SK-N-SH (cell line): ENCODE results near the gene ADAMTS17. TPM values are rescaled to one million over a fixed set of nuclear protein-coding genes. Genes with fewer than 3 reads are reported as not detected.

Experiments used
- CTCF ChIA-PET: fragments of 300-600, 350-600 bp; formaldehyde crosslinking; extraction: SDS; loops from one replicate; lab custom pipeline; 2021; lab: Yijun Ruan, JAX
- POLR2A ChIA-PET: fragments of 350-600 bp; sonication (Branson Sonifier 250); formaldehyde crosslinking; extraction: SDS; loops from one replicate; lab custom pipeline; 2020; ENCODE audit warnings: antibody characterized with exemption, inconsistent platforms; lab: Yijun Ruan, JAX
- DNase-seq: peaks from one replicate; pipeline ENCODE4 v3.0.0; 2012
- H2AFZ ChIP-seq: fragments of 200-600 bp; sonication (generic); 2 replicates; pipeline ENCODE4 v1.8.1; 2016; ENCODE audit warnings: antibody characterized with exemption, mild to moderate bottlenecking, low read depth
- H3F3A ChIP-seq: fragments of 200-600 bp; sonication (generic); replicated peaks from 2 replicates; pipeline ENCODE3; 2016; ENCODE audit warnings: antibody characterized with exemption, mild to moderate bottlenecking; ENCODE audit not compliant: insufficient read depth
- H3K27ac ChIP-seq, 2 experiments: fragments of 200-500 bp in 1 of 2; fragments of 200-600 bp in 1 of 2; sonication (Bioruptor generic) in 1 of 2; sonication (generic), shearing (Covaris generic) in 1 of 2; 2 replicates each; pipeline versions ENCODE4 v1.5.1 to v1.6.1; 2014 to 2016; ENCODE audit warnings: low read depth in 2 of 2, inconsistent platforms in 1 of 2, low read length in 1 of 2, mild to moderate bottlenecking in 1 of 2, mixed read lengths in 1 of 2
- H3K27me3 ChIP-seq: fragments of 200-600 bp; sonication (generic), shearing (Covaris generic); 2 replicates; pipeline ENCODE4 v1.6.1; 2016; ENCODE audit warnings: mixed run types; ENCODE audit not compliant: insufficient read depth
- H3K36me3 ChIP-seq, 2 experiments: fragments of 200-500 bp in 1 of 2; fragments of 200-600 bp in 1 of 2; sonication (Bioruptor generic) in 1 of 2; sonication (generic) in 1 of 2; replicated peaks in 1 of 2; 2 replicates each; pipeline versions ENCODE3 to v1.5.1; 2014 to 2016; ENCODE audit warnings: low read length in 1 of 2, mild to moderate bottlenecking in 1 of 2; ENCODE audit not compliant: insufficient read depth in 2 of 2, control insufficient read depth in 1 of 2
- H3K4me1 ChIP-seq, 2 experiments: fragments of 200-500 bp in 1 of 2; fragments of 200-600 bp in 1 of 2; sonication (Bioruptor generic) in 1 of 2; sonication (generic), shearing (Covaris generic) in 1 of 2; 2 replicates each; pipeline versions ENCODE4 v1.5.1 to v1.6.1; 2014 to 2016; ENCODE audit warnings: low read depth in 1 of 2, low read length in 1 of 2, mixed run types in 1 of 2; ENCODE audit not compliant: insufficient read depth in 2 of 2, control insufficient read depth in 1 of 2
- H3K4me2 ChIP-seq: fragments of 200-600 bp; sonication (generic), shearing (Covaris generic); 2 replicates; pipeline ENCODE4 v1.6.1; 2017; ENCODE audit warnings: mixed run types
- H3K4me3 ChIP-seq, 2 experiments: fragments of 200-500 bp in 1 of 2; fragments of 200-600 bp in 1 of 2; sonication (Bioruptor generic) in 1 of 2; sonication (generic), shearing (Covaris generic) in 1 of 2; 2 replicates each; pipeline versions ENCODE4 v1.5.1 to v1.8.1; 2014 to 2016; ENCODE audit warnings: low read depth in 2 of 2, inconsistent platforms in 1 of 2, low read length in 1 of 2, mild to moderate bottlenecking in 1 of 2, mixed read lengths in 1 of 2, moderate library complexity in 1 of 2
- H3K79me2 ChIP-seq: fragments of 200-600 bp; sonication (generic); 2 replicates; pipeline ENCODE4 v1.8.1; 2017; ENCODE audit warnings: mild to moderate bottlenecking; ENCODE audit not compliant: insufficient read depth
- H3K9ac ChIP-seq: fragments of 200-600 bp; sonication (generic); 2 replicates; pipeline ENCODE4 v1.6.1; 2017; ENCODE audit warnings: mixed run types
- H3K9me2 ChIP-seq: fragments of 200-600 bp; sonication (generic); 2 replicates; pipeline ENCODE4 v1.6.1; 2017; ENCODE audit warnings: mixed run types
- H3K9me3 ChIP-seq: fragments of 200-600 bp; sonication (generic); 2 replicates; pipeline ENCODE4 v1.6.1; 2017; ENCODE audit warnings: mixed run types, mild to moderate bottlenecking, moderate library complexity
- H4K20me1 ChIP-seq: fragments of 200-600 bp; sonication (generic); 2 replicates; pipeline ENCODE4 v1.6.1; 2017; ENCODE audit warnings: mild to moderate bottlenecking, mixed run types; ENCODE audit not compliant: insufficient read depth
- FOSL2 ChIP-seq: IDR thresholded peaks from 2 replicates; pipeline ENCODE4 v1.4.0; 2012; ENCODE audit warnings: low read depth, mild to moderate bottlenecking, moderate library complexity, borderline replicate concordance
- FOXM1 ChIP-seq: IDR thresholded peaks from 2 replicates; pipeline ENCODE4 v1.4.0; 2012; ENCODE audit warnings: low read depth, mild to moderate bottlenecking
- JUND ChIP-seq: IDR thresholded peaks from 2 replicates; pipeline ENCODE4 v1.4.0; 2012
- MXI1 ChIP-seq: IDR thresholded peaks from 2 replicates; pipeline ENCODE4 v1.6.1; 2012; ENCODE audit warnings: mild to moderate bottlenecking, low read depth, low read length, improper control_type of control experiment
- NFIC ChIP-seq: IDR thresholded peaks from 2 replicates; pipeline ENCODE4 v1.4.0; 2012; ENCODE audit warnings: borderline replicate concordance
- NRF1 ChIP-seq: IDR thresholded peaks from 2 replicates; pipeline ENCODE4 v1.6.1; 2012; ENCODE audit warnings: low read depth, mild to moderate bottlenecking, low read length
- PBX3 ChIP-seq: IDR thresholded peaks from 2 replicates; pipeline ENCODE4; 2012
- RCOR1 ChIP-seq: fragments of 150-350 bp; IDR thresholded peaks from 2 replicates; pipeline ENCODE4 v1.6.1; 2017; ENCODE audit warnings: antibody characterized with exemption, low read length
- REST ChIP-seq: IDR thresholded peaks from 2 replicates; pipeline ENCODE4 v1.6.1; 2012; ENCODE audit warnings: mild to moderate bottlenecking, low read depth, low read length, moderate library complexity
- RFX5 ChIP-seq: IDR thresholded peaks from 2 replicates; pipeline ENCODE4 v1.6.1; 2012; ENCODE audit warnings: mild to moderate bottlenecking, improper control_type of control experiment, low read length
- RXRA ChIP-seq: IDR thresholded peaks from 2 replicates; pipeline ENCODE4 v1.4.0; 2012; ENCODE audit warnings: low read depth, mild to moderate bottlenecking, borderline replicate concordance
- SIN3A ChIP-seq: IDR thresholded peaks from 2 replicates; pipeline ENCODE4 v1.6.1; 2012; ENCODE audit warnings: low read depth, mild to moderate bottlenecking, low read length, moderate library complexity, borderline replicate concordance
- TAF1 ChIP-seq: IDR thresholded peaks from 2 replicates; pipeline ENCODE4 v1.6.1; 2012; ENCODE audit warnings: low read depth, mild to moderate bottlenecking, low read length, moderate library complexity, borderline replicate concordance
- TCF12 ChIP-seq: IDR thresholded peaks from 2 replicates; pipeline ENCODE4 v1.4.0; 2012
- TEAD4 ChIP-seq: IDR thresholded peaks from 2 replicates; pipeline ENCODE4 v1.4.0; 2012; ENCODE audit warnings: mild to moderate bottlenecking, borderline replicate concordance; ENCODE audit not compliant: insufficient read depth
- USF2 ChIP-seq: fragments of 150-350 bp; IDR thresholded peaks from 2 replicates; pipeline ENCODE4 v1.6.1; 2017; ENCODE audit warnings: antibody characterized with exemption, low read length, low read depth, borderline replicate concordance
- WGBS: methylation state at CpG from one replicate; pipeline ENCODE4 v1.1.6; 2017; ENCODE audit warnings: low lambda C conversion rate; 5-methylcytosine and 5-hydroxymethylcytosine counted together
- polyA plus RNA-seq, 3 experiments: library from polyadenylated mRNA; depleted of rRNA; stranded (reverse); fragments of >200 nt; gene quantifications; 2 replicates each; pipeline ENCODE4 v1.2.3, GENCODE V29; 2012

ADAMTS17 gene
- polyA plus RNA-seq, 1 of the 3 experiments (the other 2 are of a cell fraction): not detected

- H3K9me3 ChIP-seq: no peaks in the 10 kb centered on the region
- H3K9me2 ChIP-seq: no peaks in the 10 kb centered on the region
- no peak overlapping the region for H2AFZ ChIP-seq
- H3K27me3 ChIP-seq: no peaks in the 10 kb centered on the region
- TF ChIP-seq TCF12: no peak
- no peak for TF ChIP-seq REST
- no peak for TF ChIP-seq RFX5
- TF ChIP-seq MXI1: no peak
- no peak for TF ChIP-seq FOXM1
- no peak for TF ChIP-seq NFIC
- TF ChIP-seq TEAD4: no peak
- TF ChIP-seq FOSL2: no peak
- TF ChIP-seq SIN3A: no peak
- no peak for TF ChIP-seq NRF1
- no peak for TF ChIP-seq PBX3
- no peak for TF ChIP-seq JUND
- no peak for TF ChIP-seq TAF1
- no peak for TF ChIP-seq RCOR1
- TF ChIP-seq RXRA: no peak
- no peak for TF ChIP-seq USF2
- TF ChIP-seq, all 33 proteins: peak for 0
- DNase-seq: no peak
- no peaks in the 10 kb centered on the region for H4K20me1 ChIP-seq
- H3F3A ChIP-seq: no peaks in the 10 kb centered on the region
- no peaks in the 10 kb centered on the region for H3K79me2 ChIP-seq
- H3K4me1 ChIP-seq: no peaks in the 10 kb centered on the region
- 28% methylated on average over 2 of the region's 2 CpGs for WGBS
- H3K9ac ChIP-seq: no peak overlapping the region
- no peak overlapping the region for H3K27ac ChIP-seq
- H3K4me2 ChIP-seq: no peak overlapping the region
- ChIA-PET POLR2A (no interaction called here), CTCF (interaction anchor here (0.9 kb wide), 1 partner anchor 161 kb away, joined by 3 read pairs; the partner anchor contains the start of gene ADAMTS17)
- no peaks in the 10 kb centered on the region for H3K36me3 ChIP-seq
- H3K4me3 ChIP-seq: no peak overlapping the region
Measured at GRCh38 chr15:100180921-100181320, 160.9 kb downstream of the ADAMTS17 start.
